Measurements from ENCODE around the gene CDC123.
A peak's percentile ranks its signal among the peaks of the same experiment; 100 is the strongest.

GRCh38 chr10:12264204-12264940 lies 68.4 kb downstream of the CDC123 start:
- TF ChIP-seq, protein P1, sequence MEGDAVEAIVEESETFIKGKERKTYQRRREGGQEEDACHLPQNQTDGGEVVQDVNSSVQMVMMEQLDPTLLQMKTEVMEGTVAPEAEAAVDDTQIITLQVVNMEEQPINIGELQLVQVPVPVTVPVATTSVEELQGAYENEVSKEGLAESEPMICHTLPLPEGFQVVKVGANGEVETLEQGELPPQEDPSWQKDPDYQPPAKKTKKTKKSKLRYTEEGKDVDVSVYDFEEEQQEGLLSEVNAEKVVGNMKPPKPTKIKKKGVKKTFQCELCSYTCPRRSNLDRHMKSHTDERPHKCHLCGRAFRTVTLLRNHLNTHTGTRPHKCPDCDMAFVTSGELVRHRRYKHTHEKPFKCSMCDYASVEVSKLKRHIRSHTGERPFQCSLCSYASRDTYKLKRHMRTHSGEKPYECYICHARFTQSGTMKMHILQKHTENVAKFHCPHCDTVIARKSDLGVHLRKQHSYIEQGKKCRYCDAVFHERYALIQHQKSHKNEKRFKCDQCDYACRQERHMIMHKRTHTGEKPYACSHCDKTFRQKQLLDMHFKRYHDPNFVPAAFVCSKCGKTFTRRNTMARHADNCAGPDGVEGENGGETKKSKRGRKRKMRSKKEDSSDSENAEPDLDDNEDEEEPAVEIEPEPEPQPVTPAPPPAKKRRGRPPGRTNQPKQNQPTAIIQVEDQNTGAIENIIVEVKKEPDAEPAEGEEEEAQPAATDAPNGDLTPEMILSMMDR (IDR thresholded peaks at IDR 0.05), result peak in 1 of 3 donors; percentile 38
- no peak for TF ChIP-seq POLR2A (IDR thresholded peaks at IDR 0.05)

Data from lower leg skin (tissue), 3 donors.